LNCaP clone FGC (cell line): ENCODE measurements around the gene EPHA4.

Source experiments
- DNase-seq: peaks from one replicate; pipeline ENCODE4 v3.0.0-alpha.2; 2011; ENCODE audit warnings: low read depth
- H3K4me3 ChIP-seq: 2 replicates; pipeline ENCODE4 v1.5.1; 2011; ENCODE audit warnings: mild to moderate bottlenecking, low read depth, low read length, control low read depth
- CTCF ChIP-seq: IDR thresholded peaks from 2 replicates; pipeline ENCODE4 v1.5.1; 2012; ENCODE audit warnings: mild to moderate bottlenecking; ENCODE audit not compliant: control insufficient read depth, insufficient read depth; ENCODE audit errors: extremely low read depth

The EPHA4 gene

GRCh38 chr2:221448057-221448843 lies 123.9 kb downstream of the EPHA4 start:
- DNase-seq: no peak

GRCh38 chr2:221447310-221447709 lies 124.8 kb downstream of the EPHA4 start:
- no peak overlapping the region for H3K4me3 ChIP-seq
- no peak for TF ChIP-seq CTCF
- DNase-seq: no peak

More at GRCh38 chr2:221448057-221448843, 123.9 kb downstream of the EPHA4 start:
- no peak for TF ChIP-seq CTCF
- H3K4me3 ChIP-seq: no peak overlapping the region

- DNase-seq: no peak
- TF ChIP-seq CTCF: no peak
- H3K4me3 ChIP-seq: no peak overlapping the region
Measured at GRCh38 chr2:221446140-221446539, 126.0 kb downstream of the EPHA4 start.

GRCh38 chr2:221444106-221444505 lies 128.0 kb downstream of the EPHA4 start:
- TF ChIP-seq CTCF: no peak
- no peak for DNase-seq
- H3K4me3 ChIP-seq: no peak overlapping the region

- no peak for TF ChIP-seq CTCF
- no peak for DNase-seq
- H3K4me3 ChIP-seq: no peak overlapping the region
Measured at GRCh38 chr2:221443645-221444044, 128.5 kb downstream of the EPHA4 start.

- TF ChIP-seq CTCF: no peak
- no peak overlapping the region for H3K4me3 ChIP-seq
- DNase-seq: no peak
Measured at GRCh38 chr2:221442128-221442527, 130.0 kb downstream of the EPHA4 start.
